ENCODE measurements around the gene EPHA3.

Gene EPHA3

GRCh38 chr3:89107461-89108290 is at the start of gene EPHA3:
EPHA3 (plus strand) TSS chr3:89107621; CDS start chr3:89107749, 128 bp downstream.
- no peak for DNase-seq (ENCODE audit: low spot score)

- DNase-seq (ENCODE audit: low spot score), result no peak
Measured at GRCh38 chr3:89058371-89058770, 49.0 kb upstream of the EPHA3 start.

GRCh38 chr3:89059211-89059925 is 48.1 kb upstream of the EPHA3 start:
- no peak for DNase-seq (ENCODE audit: low spot score)

- no peak for DNase-seq (ENCODE audit: low spot score)
Measured at GRCh38 chr3:89061259-89061658, 46.2 kb upstream of the EPHA3 start.

- no peak for DNase-seq (ENCODE audit: low spot score)
Measured at GRCh38 chr3:89067736-89068135, 39.7 kb upstream of the EPHA3 start.

- DNase-seq (ENCODE audit: low spot score), result no peak
Measured at GRCh38 chr3:89072642-89073041, 34.8 kb upstream of the EPHA3 start.

GRCh38 chr3:89079944-89080343 is 27.5 kb upstream of the EPHA3 start:
- DNase-seq (ENCODE audit: low spot score), result no peak

GRCh38 chr3:89087851-89088250 is 19.6 kb upstream of the EPHA3 start:
- DNase-seq (ENCODE audit: low spot score), result no peak

GRCh38 chr3:89098173-89098572 is 9.2 kb upstream of the EPHA3 start:
- no peak for DNase-seq (ENCODE audit: low spot score)

- peak; percentile 40 for DNase-seq (ENCODE audit: low spot score)
Measured at GRCh38 chr3:89098964-89099585, 8.3 kb upstream of the EPHA3 start.

GRCh38 chr3:89101251-89101650 is 6.2 kb upstream of the EPHA3 start:
- no peak for DNase-seq (ENCODE audit: low spot score)

GRCh38 chr3:89101921-89102320 is 5.5 kb upstream of the EPHA3 start:
- no peak for DNase-seq (ENCODE audit: low spot score)

GRCh38 chr3:89104499-89104898 is 2.9 kb upstream of the EPHA3 start:
- no peak for DNase-seq (ENCODE audit: low spot score)

- DNase-seq (ENCODE audit: low spot score), result no peak
Measured at GRCh38 chr3:89105503-89105902, 1.9 kb upstream of the EPHA3 start.

- DNase-seq (ENCODE audit: low spot score), result no peak
Measured at GRCh38 chr3:89108291-89108550, 800 bp downstream of the EPHA3 start.

- DNase-seq (ENCODE audit: low spot score), result no peak
Measured at GRCh38 chr3:89113344-89113743, 5.9 kb downstream of the EPHA3 start.

- DNase-seq (ENCODE audit: low spot score), result no peak
Measured at GRCh38 chr3:89113893-89114840, 6.7 kb downstream of the EPHA3 start.

- DNase-seq (ENCODE audit: low spot score), result no peak
Measured at GRCh38 chr3:89114841-89115223, 7.4 kb downstream of the EPHA3 start.

GRCh38 chr3:89116476-89116875 is 9.1 kb downstream of the EPHA3 start:
- DNase-seq (ENCODE audit: low spot score), result no peak

- no peak for DNase-seq (ENCODE audit: low spot score)
Measured at GRCh38 chr3:89138048-89138447, 30.6 kb downstream of the EPHA3 start.

GRCh38 chr3:89139870-89140269 is 32.4 kb downstream of the EPHA3 start:
- DNase-seq (ENCODE audit: low spot score), result no peak

- no peak for DNase-seq (ENCODE audit: low spot score)
Measured at GRCh38 chr3:89144080-89144479, 36.7 kb downstream of the EPHA3 start.
